DND-41 (cell line): ENCODE data around the gene LTBP1.

ENCODE experiments used
- EZH2 ChIP-seq: IDR thresholded peaks from 3 replicates; pipeline ENCODE4 v1.6.1; 2012; ENCODE audit warnings: borderline replicate concordance, low read depth, mild to moderate bottlenecking, moderate library complexity, low read length, inconsistent platforms; ENCODE audit not compliant: severe bottlenecking
- TF ChIP-seq, protein P1 (sequence below): IDR thresholded peaks from 2 replicates; pipeline ENCODE4 v1.5.1; 2012; ENCODE audit warnings: borderline replicate concordance, low read length, moderate library complexity, mild to moderate bottlenecking; ENCODE audit not compliant: poor library complexity, severe bottlenecking; ENCODE audit errors: extremely low read depth

GRCh38 chr2:33322612-33323011 is 375.9 kb downstream of the LTBP1 start:
- no peak for TF ChIP-seq EZH2
- TF ChIP-seq, protein P1, sequence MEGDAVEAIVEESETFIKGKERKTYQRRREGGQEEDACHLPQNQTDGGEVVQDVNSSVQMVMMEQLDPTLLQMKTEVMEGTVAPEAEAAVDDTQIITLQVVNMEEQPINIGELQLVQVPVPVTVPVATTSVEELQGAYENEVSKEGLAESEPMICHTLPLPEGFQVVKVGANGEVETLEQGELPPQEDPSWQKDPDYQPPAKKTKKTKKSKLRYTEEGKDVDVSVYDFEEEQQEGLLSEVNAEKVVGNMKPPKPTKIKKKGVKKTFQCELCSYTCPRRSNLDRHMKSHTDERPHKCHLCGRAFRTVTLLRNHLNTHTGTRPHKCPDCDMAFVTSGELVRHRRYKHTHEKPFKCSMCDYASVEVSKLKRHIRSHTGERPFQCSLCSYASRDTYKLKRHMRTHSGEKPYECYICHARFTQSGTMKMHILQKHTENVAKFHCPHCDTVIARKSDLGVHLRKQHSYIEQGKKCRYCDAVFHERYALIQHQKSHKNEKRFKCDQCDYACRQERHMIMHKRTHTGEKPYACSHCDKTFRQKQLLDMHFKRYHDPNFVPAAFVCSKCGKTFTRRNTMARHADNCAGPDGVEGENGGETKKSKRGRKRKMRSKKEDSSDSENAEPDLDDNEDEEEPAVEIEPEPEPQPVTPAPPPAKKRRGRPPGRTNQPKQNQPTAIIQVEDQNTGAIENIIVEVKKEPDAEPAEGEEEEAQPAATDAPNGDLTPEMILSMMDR, result no peak
